ENCODE results near the gene CERS1. TPM values are rescaled to one million over a fixed set of nuclear protein-coding genes. Genes with fewer than 3 reads are reported as not detected.

The CERS1 gene
- total RNA-seq (2022; extraction: Qiagen RNA extraction): 4.8 to 5.6 TPM (median 5.0 TPM) in 5 replicates

GRCh38 chr19:18895824-18896341 lies at the start of gene CERS1:
CERS1 (minus strand) TSS chr19:18896158; CDS start chr19:18896072, 86 bp downstream.

GRCh38 chr19:18940769-18941627 lies 45.0 kb upstream of the CERS1 start, which contains the start of gene HOMER3:
HOMER3 (minus strand) TSS chr19:18941217; CDS start chr19:18938982, 2,235 bp downstream.

GRCh38 chr19:18919086-18919899 lies 23.3 kb upstream of the CERS1 start, which contains the start of the genes COPE and DDX49:
COPE (minus strand) TSS chr19:18919387; CDS start chr19:18919348, 39 bp downstream.
DDX49 (plus strand) TSS chr19:18919715; CDS start chr19:18919742, 27 bp downstream.

GRCh38 chr19:18831524-18832305 lies 64.2 kb downstream of the CERS1 start, which contains the start of gene UPF1:
UPF1 (plus strand) TSS chr19:18831959; CDS start chr19:18832210, 251 bp downstream.

Other genes starting within 250 kb of the CERS1 start
- gene CRTC1, start 212.5 kb downstream of the CERS1 start, total RNA-seq (2022; extraction: Qiagen RNA extraction): 2.3 to 5.6 TPM (median 4.7 TPM) in 5 replicates
- gene COMP, start 104.9 kb downstream of the CERS1 start, total RNA-seq (2022; extraction: Qiagen RNA extraction): 0.16 to 0.26 TPM (median 0.19 TPM) in 5 replicates
- 27.8 to 45.2 TPM (median 43.1 TPM) in 5 replicates for gene UPF1, start 64.2 kb downstream of the CERS1 start, total RNA-seq (2022; extraction: Qiagen RNA extraction)
- 131 to 148 TPM (median 135 TPM) in 5 replicates for gene COPE, start 23.2 kb upstream of the CERS1 start, total RNA-seq (2022; extraction: Qiagen RNA extraction)
- gene DDX49, start 23.6 kb upstream of the CERS1 start, total RNA-seq (2022; extraction: Qiagen RNA extraction): 27.6 to 40.9 TPM (median 37.4 TPM) in 5 replicates
- 21.8 to 32.4 TPM (median 28.9 TPM) in 5 replicates for gene HOMER3, start 45.1 kb upstream of the CERS1 start, total RNA-seq (2022; extraction: Qiagen RNA extraction)
- 17.5 to 33.3 TPM (median 28.1 TPM) in 5 replicates for gene SUGP2, start 137.4 kb upstream of the CERS1 start, total RNA-seq (2022; extraction: Qiagen RNA extraction)
- gene ARMC6, start 137.4 kb upstream of the CERS1 start, total RNA-seq (2022; extraction: Qiagen RNA extraction): 25.8 to 30.6 TPM (median 26.6 TPM) in 5 replicates
- gene SLC25A42, start 167.8 kb upstream of the CERS1 start, total RNA-seq (2022; extraction: Qiagen RNA extraction): 0.56 to 0.99 TPM (median 0.92 TPM) in 5 replicates
- 16.3 to 27.9 TPM (median 26.3 TPM) in 5 replicates for gene TMEM161A, start 242.3 kb upstream of the CERS1 start, total RNA-seq (2022; extraction: Qiagen RNA extraction)

Data from A549 treated with dexamethasone at 1 μM for 4 hours (cell line).